NCI-H226 (cell line): ENCODE results near the gene ARHGDIA.

Experiments used
- DNase-seq: peaks from one replicate; pipeline ENCODE4 v3.0.0-alpha.2; 2015

The ARHGDIA gene

GRCh38 chr17:81905993-81906392 lies 34.9 kb upstream of the ARHGDIA start:
- DNase-seq = no peak

- DNase-seq = no peak
These were observed 34.3 kb upstream of the ARHGDIA start for GRCh38 chr17:81905424-81905875.

- DNase-seq = no peak
These were observed 33.7 kb upstream of the ARHGDIA start for GRCh38 chr17:81904600-81905423.

GRCh38 chr17:81903896-81904599 lies 32.9 kb upstream of the ARHGDIA start:
- DNase-seq = no peak

- DNase-seq = no peak
These were observed 32.3 kb upstream of the ARHGDIA start for GRCh38 chr17:81903415-81903831.

GRCh38 chr17:81902653-81903414 lies 31.7 kb upstream of the ARHGDIA start:
- peak; percentile 0 for DNase-seq

- peak; percentile 1 for DNase-seq
These were observed 31.0 kb upstream of the ARHGDIA start, which contains the start of gene NPB for GRCh38 chr17:81902023-81902652. NPB (plus strand) TSS chr17:81902238; CDS start chr17:81902278, 40 bp downstream.

GRCh38 chr17:81901167-81902022 lies 30.3 kb upstream of the ARHGDIA start:
- DNase-seq = peak; percentile 1

- DNase-seq = peak; percentile 0
These were observed 29.2 kb upstream of the ARHGDIA start for GRCh38 chr17:81900181-81900820.

GRCh38 chr17:81899514-81900166 lies 28.5 kb upstream of the ARHGDIA start:
- no peak for DNase-seq

- no peak for DNase-seq
These were observed 27.7 kb upstream of the ARHGDIA start for GRCh38 chr17:81898885-81899284.

- DNase-seq = peak; percentile 55
These were observed 27.1 kb upstream of the ARHGDIA start for GRCh38 chr17:81898029-81898866.

- DNase-seq = no peak
These were observed 24.3 kb upstream of the ARHGDIA start for GRCh38 chr17:81895400-81895799.

GRCh38 chr17:81891303-81891552 lies 20.1 kb upstream of the ARHGDIA start:
- DNase-seq = no peak

GRCh38 chr17:81890447-81891302 lies 19.5 kb upstream of the ARHGDIA start:
- DNase-seq = no peak

GRCh38 chr17:81889602-81890001 lies 18.5 kb upstream of the ARHGDIA start:
- DNase-seq = no peak

GRCh38 chr17:81888988-81889595 lies 18.0 kb upstream of the ARHGDIA start:
- DNase-seq = no peak
